HG02678 (cell line): ENCODE results near the gene BRIP1.
"Not testable (repeated sequence)": the region's sequence is repeated elsewhere in the genome, so short reads cannot be mapped to it uniquely, and the experiment has no call there.

Source experiments
- ATAC-seq: cut with Tn5 transposase; IDR thresholded peaks from one replicate; pipeline ENCODE4 v1.9.1; 2021; ENCODE audit warnings: mild to moderate bottlenecking, moderate library complexity; ENCODE audit not compliant: unreplicated experiment

The BRIP1 gene

DNA sequence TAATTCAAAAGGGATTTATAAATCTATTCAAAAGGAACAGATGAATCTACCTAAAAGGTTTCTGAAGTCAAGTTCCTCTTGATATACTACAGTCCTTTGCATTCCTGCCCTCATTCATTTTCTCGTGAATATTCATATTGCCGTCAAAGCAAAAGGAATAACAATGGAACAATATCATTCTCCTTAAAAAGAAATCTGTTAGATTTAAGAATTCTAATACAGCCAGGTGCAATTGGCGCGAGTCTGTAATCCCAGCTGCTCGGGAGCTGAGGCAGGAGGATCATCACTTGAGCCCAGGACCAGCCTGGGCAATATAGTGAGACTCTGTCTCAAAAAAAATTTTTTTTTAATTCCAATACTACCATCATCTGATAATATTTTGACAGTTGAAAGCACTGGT, 130.3 kb downstream of the BRIP1 start:
- no peak for ATAC-seq

DNA sequence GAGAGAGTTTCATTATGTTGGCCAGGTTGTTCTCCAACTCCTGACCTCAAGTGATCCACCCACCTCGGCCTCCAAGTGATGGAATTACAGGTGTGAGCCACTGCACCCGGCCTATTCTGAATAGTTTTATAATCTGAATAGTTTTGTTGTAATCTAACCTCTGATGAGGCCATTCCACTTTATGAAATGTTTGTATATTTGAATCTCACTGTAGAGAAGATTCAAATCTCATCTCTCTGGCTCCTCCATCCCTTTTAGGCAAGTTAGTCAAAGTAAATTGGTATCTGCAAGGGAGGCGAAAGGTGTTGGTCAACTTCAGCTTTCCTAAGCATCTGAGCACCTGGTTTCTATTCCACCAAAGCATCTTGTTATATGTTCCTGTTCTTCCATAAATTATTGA, 131.2 kb downstream of the BRIP1 start:
- ATAC-seq: no peak

GRCh38 chr17:61731330-61731729, 132.0 kb downstream of the BRIP1 start:
- ATAC-seq: no peak

DNA sequence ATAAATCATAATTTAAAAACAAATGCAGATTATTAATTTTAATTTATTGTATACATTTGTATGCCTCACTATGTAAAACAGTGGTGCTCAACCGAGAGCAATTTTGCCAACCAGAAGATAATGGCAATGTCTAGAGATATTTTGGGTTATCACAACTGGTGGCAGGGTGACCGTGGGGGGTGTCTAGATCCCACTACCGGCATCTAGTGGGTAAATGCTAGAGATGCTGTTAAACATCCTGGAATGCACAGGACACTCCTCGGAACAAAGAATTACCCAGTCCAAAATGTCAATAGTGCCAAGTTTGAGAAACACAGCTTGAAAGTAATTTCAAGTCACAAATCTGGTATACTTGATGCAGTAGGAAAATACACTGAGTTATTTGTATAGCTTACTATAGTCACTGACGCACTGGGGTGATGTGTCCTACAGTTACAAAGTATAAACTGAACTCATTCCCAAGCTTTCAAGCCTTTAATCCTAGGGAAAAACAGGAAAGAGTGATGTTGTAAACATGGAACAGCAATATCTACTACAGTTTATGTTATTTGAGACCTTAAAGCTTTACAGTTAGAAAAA, 133.5 kb downstream of the BRIP1 start:
- no peak for ATAC-seq

DNA sequence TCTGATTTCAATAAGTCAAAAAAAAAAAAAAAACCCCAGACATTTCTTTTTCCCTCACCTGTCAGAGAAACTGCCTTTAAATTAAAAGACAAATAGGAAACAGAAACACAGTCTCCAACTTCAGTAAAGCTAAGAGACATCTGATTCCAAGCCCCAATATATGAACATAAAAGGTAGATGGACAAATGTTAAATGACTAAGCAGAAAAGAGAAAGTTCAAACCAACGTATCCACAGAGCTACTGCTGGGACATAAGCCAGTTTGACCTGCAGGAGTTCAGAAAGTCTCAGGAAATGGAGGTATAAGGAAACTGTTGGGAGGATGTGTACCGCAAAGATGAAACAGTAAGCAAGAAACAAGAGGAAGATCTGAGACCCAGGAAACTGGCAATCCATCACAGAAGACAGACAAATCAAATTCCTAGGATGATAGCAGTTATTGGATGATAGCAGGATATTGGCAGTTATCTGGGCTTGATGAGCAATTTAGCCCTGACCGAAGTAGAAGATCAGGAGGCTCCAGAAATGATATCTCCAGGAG, 135.0 kb downstream of the BRIP1 start:
- ATAC-seq: no peak

DNA sequence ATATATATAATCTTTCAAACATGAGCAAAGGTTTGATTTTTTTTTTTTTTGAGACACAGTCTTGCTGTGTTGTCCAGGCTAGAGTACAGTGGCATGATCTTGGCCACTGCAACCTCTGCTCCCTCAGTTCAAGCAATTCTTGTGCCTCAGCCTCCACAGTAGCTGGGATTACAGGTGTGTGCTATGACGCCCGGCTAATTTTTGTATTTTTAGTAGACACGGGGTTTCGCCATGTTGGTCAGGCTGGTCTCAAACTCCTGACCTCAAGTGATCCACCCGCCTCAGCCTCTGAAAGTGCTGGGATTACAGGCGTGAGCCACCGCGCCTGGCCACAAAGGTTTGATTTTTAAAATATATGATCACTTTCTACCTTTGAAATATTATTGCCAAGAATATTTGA, 135.5 kb downstream of the BRIP1 start:
- not testable (repeated sequence) for ATAC-seq

- no peak for ATAC-seq
These were observed 136.4 kb downstream of the BRIP1 start for GRCh38 chr17:61726977-61727376.

DNA sequence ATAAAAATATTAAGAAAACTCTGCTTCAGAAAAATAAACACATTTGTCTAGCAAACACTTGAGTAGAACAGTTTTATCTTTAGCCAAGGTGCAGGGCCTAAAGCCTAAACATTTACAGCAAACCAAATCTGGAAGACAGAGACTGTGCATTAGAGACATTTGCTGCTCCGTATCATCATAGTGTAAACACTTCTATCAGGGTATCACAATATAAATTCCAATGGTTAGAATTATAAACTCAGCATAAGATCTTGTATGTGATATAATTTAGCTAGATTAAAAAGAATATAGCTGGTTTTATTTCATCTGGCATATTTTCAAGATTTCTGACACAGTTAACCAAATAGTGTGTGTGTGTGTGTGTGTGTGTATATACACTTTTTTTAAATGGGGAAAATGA, 138.6 kb downstream of the BRIP1 start:
- no peak for ATAC-seq

GRCh38 chr17:61723914-61724313, 139.4 kb downstream of the BRIP1 start:
- no peak for ATAC-seq

- ATAC-seq: no peak
These were observed 140.1 kb downstream of the BRIP1 start for GRCh38 chr17:61723183-61723582.

- ATAC-seq: no peak
These were observed 140.9 kb downstream of the BRIP1 start for GRCh38 chr17:61722398-61722797.

- ATAC-seq: no peak
These were observed 143.1 kb downstream of the BRIP1 start for GRCh38 chr17:61720016-61720795.

DNA sequence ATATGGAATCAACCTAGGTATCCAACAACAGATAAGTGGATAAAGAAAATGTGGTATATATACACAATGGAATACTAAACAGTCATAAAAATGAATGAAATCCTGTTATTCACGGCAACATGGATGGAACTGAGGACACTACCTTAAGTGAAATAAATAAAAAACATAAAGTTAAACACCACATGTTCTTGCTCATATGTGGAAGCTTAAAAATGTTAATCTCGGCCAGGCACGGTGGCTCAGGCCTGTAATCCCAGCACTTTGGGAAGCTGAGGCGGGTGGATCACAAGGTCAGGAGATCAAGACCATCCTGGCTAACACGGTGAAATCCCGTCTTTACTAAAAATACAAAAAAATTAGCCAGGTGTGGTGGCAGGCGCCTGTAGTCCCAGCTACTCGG, 144.1 kb downstream of the BRIP1 start:
- ATAC-seq: not testable (repeated sequence)

DNA sequence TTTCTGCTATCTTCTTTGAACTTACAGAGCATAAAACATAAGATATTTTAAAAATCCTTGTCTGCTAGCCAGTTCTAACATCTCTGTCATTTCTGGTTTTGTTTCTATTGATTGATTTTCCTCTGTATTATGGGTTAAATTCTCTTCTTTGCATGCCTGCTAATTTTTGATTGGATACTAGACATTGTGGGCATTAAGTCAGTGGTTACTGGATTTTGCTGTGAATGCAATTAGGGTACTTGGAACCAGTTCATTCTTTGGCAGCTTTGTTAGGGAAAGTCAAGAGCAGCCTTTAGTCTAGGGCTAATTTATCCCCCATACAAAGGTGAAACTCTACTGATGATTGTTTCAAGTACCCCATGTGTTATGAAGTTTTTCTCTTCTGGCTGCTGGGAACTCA, 145.3 kb downstream of the BRIP1 start:
- no peak for ATAC-seq

- ATAC-seq: no peak
These were observed 146.0 kb downstream of the BRIP1 start for GRCh38 chr17:61717352-61717751.

DNA sequence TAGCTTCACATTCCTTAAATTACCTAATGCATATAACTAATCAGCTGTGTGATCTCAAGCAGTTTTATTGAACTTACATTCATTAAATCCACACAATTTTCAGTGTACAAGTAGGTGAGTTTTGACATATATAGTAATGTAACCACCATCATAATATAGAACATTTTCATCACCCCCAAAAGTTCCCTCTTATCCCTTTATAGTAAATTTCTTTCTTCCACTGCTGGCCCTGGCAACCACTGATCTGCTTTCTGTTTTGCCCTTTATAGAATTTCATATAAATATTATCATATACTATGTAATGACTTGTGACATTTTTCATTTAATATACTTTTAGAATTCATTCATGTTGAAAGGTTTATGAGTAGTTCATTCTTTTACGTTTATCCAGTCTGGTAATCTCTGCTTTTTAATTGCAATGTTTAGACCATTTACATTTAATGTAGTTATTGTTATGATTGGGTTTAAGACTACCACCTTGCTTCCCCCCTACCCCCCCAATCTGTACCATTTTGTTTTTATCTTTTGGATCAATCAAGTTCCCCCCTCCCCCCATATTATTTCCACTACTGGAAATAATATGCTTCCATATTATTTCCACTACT, 147.0 kb downstream of the BRIP1 start:
- ATAC-seq: no peak

DNA sequence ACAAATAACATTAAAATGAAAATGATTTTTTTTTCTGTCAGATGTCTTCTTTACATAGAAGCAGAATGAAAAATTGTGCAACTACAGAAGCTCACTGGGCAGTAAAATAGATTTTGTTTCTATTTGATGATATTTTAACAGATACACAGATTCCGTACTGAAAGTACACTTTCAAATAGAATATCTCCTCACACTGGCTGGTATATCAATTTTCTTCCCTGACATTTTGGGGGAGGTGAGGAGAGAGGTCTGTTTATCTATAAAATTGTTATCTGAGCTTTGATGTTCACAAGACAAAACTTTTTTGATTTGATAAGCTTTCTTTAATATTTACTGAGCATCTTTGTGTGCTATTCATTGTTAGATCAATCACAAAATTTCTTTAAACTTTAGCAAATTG, 148.0 kb downstream of the BRIP1 start:
- ATAC-seq: no peak

- no peak for ATAC-seq
These were observed 149.0 kb downstream of the BRIP1 start for GRCh38 chr17:61714300-61714699.

- no peak for ATAC-seq
These were observed 150.3 kb downstream of the BRIP1 start for GRCh38 chr17:61713035-61713434.

DNA sequence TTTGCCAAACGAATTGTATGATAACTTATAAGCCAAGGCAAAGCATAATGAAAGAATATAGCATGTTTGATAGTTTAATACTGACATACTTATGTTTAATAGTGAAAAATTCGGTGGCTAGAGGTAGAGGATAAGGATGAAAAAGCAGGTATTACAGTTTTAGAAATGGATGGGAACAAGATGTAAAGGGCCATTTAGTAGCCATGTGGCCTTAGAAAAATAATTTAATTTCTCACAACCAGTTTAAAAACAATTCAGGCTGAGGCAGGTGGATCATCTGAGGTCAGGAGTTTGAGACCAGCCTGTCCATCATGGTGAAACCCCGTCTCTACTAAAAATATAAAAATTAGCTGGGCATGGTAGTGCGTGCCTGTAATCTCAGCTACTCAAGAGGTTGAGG, 152.8 kb downstream of the BRIP1 start:
- ATAC-seq: no peak

- no peak for ATAC-seq
These were observed 153.8 kb downstream of the BRIP1 start for GRCh38 chr17:61709567-61709966.

GRCh38 chr17:61704935-61705449, 158.3 kb downstream of the BRIP1 start:
- no peak for ATAC-seq
